K562 (cell line): ENCODE results near the gene CUL9. TPM values are rescaled to one million over a fixed set of nuclear protein-coding genes. Genes with fewer than 3 reads are reported as not detected.

Experiments
- BHLHE40 ChIP-seq: IDR thresholded peaks from 2 replicates; pipeline ENCODE4 v1.6.1; 2011; ENCODE audit warnings: low read length, improper control_type of control experiment
- BRD4 ChIP-seq: fragments of 200-600 bp; sonication (generic); IDR thresholded peaks from 2 replicates; pipeline ENCODE4 v1.6.1; 2017; ENCODE audit warnings: inconsistent platforms
- CCNT2 ChIP-seq: IDR thresholded peaks from 2 replicates; pipeline ENCODE4 v1.6.1; 2011; ENCODE audit warnings: borderline replicate concordance, low read depth, mild to moderate bottlenecking, moderate library complexity, mixed read lengths, low read length; ENCODE audit not compliant: insufficient read length; ENCODE audit errors: extremely low read depth
- DPF2 ChIP-seq: fragments of 450-650 bp; IDR thresholded peaks from 2 replicates; pipeline ENCODE4 v1.6.1; 2016
- HDAC1 ChIP-seq, 2 experiments: fragments of 450-650 bp; IDR thresholded peaks; 2 replicates each; pipeline ENCODE4 v1.6.1; 2016 to 2017; ENCODE audit warnings: inconsistent platforms in 1 of 2, mild to moderate bottlenecking in 1 of 2, moderate library complexity in 1 of 2
- HDAC8 ChIP-seq: fragments of 450-650 bp; IDR thresholded peaks from 2 replicates; pipeline ENCODE4 v1.6.1; 2016; ENCODE audit warnings: mild to moderate bottlenecking, missing genetic modification characterization, moderate library complexity, missing compliant biosample characterization
- HMBOX1 ChIP-seq: sonication (generic); IDR thresholded peaks from 2 replicates; pipeline ENCODE4 v1.6.1; 2016
- JUND ChIP-seq, 2 experiments: IDR thresholded peaks; 2 replicates in 1 of 2; 3 replicates in 1 of 2; pipeline ENCODE4 v1.6.1; 2011; ENCODE audit warnings: borderline replicate concordance in 2 of 2, low read depth in 2 of 2, low read length in 2 of 2, improper control_type of control experiment in 1 of 2, missing biosample characterization in 1 of 2, missing genetic modification characterization in 1 of 2, missing genetic modification reagents in 1 of 2
- KDM2B ChIP-seq: fragments of 250-450 bp; sonication (Bioruptor Pico); IDR thresholded peaks from 2 replicates; pipeline ENCODE4 v1.8.0; 2021; ENCODE audit warnings: mild to moderate bottlenecking, moderate library complexity
- PRDM10 ChIP-seq: fragments of 450-650 bp; IDR thresholded peaks from 2 replicates; pipeline ENCODE4 v1.6.1; 2018; ENCODE audit not compliant: partially characterized antibody
- TEAD2 ChIP-seq: fragments of 450-650 bp; IDR thresholded peaks from 2 replicates; pipeline ENCODE4 v1.6.1; 2016; ENCODE audit warnings: missing genetic modification characterization, control low read depth, missing compliant biosample characterization
- TOE1 ChIP-seq, 2 experiments: fragments of 450-650 bp in 1 of 2; sonication (generic) in 1 of 2; formaldehyde crosslinking in 1 of 2; IDR thresholded peaks; 2 replicates each; pipeline versions ENCODE4 v1.7.1 to v1.8.0; 2016 to 2022; ENCODE audit warnings: borderline replicate concordance in 2 of 2, mild to moderate bottlenecking in 2 of 2, antibody characterized with exemption in 1 of 2, inconsistent platforms in 1 of 2, low read depth in 1 of 2, missing genetic modification reagents in 1 of 2, moderate library complexity in 1 of 2
- TRIM25 ChIP-seq: fragments of 450-650 bp; IDR thresholded peaks from 2 replicates; pipeline ENCODE4 v1.7.0; 2016; ENCODE audit warnings: borderline replicate concordance
- ZHX1 ChIP-seq: fragments of 150-350 bp; conservative IDR thresholded peaks from 2 replicates; pipeline ENCODE4 v1.6.1; 2014; ENCODE audit warnings: low read length
- ZNF79 ChIP-seq: fragments of 250-450 bp; sonication (Bioruptor Pico); IDR thresholded peaks from 2 replicates; pipeline ENCODE4 v1.4.0; 2020; ENCODE audit warnings: low read depth, mild to moderate bottlenecking, moderate library complexity
- polyA plus RNA-seq, 8 experiments: library from polyadenylated mRNA; depleted of rRNA in 4 of 8; stranded (reverse) in 5 of 8; unstranded in 3 of 8; fragments of >200 nt; fragmentation: Nextera tagmentation in 2 of 8; fragmentation: Illumina TruSeq in 1 of 8; extraction: Ambion mirVana in 2 of 8; extraction: Trizol in 1 of 8; gene quantifications; 2 replicates each; pipeline versions ENCODE4 v1.2.1 to v1.2.3, GENCODE V29; 2011 to 2014; ENCODE audit warnings: inconsistent platforms in 1 of 8, missing spikeins in 1 of 8
- total RNA-seq, 7 experiments: library from RNA; depleted of rRNA in 6 of 7; stranded (reverse); fragments of >200 nt in 6 of 7; fragmentation: Illumina TruSeq in 2 of 7; extraction: Trizol in 2 of 7; gene quantifications; 2 replicates each; pipeline versions ENCODE4 v1.2.1 to v1.2.3, GENCODE V29; 2011 to 2021; ENCODE audit warnings: low replicate concordance in 1 of 7

Gene CUL9
- total and polyA plus RNA-seq, 9 of the 15 experiments (the other 6 are each of a cell fraction or from before 2014, with no cell fraction given): 0.50 to 20.7 (median 6.6) TPM

DNA sequence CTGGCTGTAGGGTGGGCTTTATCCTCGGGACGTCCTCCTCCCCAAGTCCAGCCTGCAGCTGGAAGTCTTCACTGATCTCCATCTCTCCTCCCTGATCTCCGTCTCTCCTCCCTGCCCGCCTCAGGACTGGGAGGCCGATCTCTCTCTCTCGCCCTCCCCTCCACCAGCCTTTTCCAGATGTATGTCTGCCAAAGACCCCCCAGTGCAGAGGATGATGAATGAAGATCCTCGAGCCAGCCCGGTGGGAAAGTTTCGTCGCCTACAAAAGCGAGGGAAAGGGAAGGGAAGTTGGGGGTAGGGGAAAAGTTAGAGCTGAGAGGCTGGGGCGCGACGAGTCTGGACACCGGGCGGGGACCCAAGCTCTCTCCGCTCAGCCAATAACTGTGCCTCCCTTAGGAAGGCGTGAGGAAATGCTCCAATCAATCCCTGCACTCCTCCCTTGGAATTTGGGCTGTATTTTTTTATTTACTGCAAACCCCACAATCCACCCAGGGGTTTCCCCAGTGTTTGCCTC is 11.5 kb upstream of the CUL9 start (continued):
- TF ChIP-seq PRDM10 (no peak), HMBOX1 (no peak), JUND (IDR thresholded peaks at IDR 0.05; ENCODE audit: borderline replicate concordance, low read depth, low read length) (no peak), JUND (tag; IDR thresholded peaks at IDR 0.05; ENCODE audit: borderline replicate concordance, low read depth, low read length) (0 out of 3 replicates have a peak, but pooled peaks have one; percentile 7), TOE1 (IDR thresholded peaks at IDR 0.05; ENCODE audit: borderline replicate concordance) (no peak; the same call in 1 of the 2 replicates), TOE1 (CRISPR knock-in tag; IDR thresholded peaks at IDR 0.05; ENCODE audit: borderline replicate concordance, low read depth) (0 out of 2 replicates have a peak, but pooled peaks have one; percentile 56), BRD4 (no peak), KDM2B (0 out of 2 replicates have a peak, but pooled peaks have one; percentile 16), ZNF79 (CRISPR knock-in tag) (no peak), CCNT2 (no peak), BHLHE40 (no peak), TEAD2 (tag) (peak; percentile 58; the same call in 1 of the 2 replicates), HDAC8 (peak; percentile 24; the same call in 1 of the 2 replicates), DPF2 (peak; percentile 57; the same call in 1 of the 2 replicates), TRIM25 (peak; percentile 17; the same call in 1 of the 2 replicates), ZHX1 (peak; percentile 15; the same call in 1 of the 2 replicates), HDAC1 (IDR thresholded peaks at IDR 0.05) (no peak)
